D721Med (cell line): ENCODE data around the gene ZSCAN21.

ENCODE experiments used
- DNase-seq: peaks from one replicate; pipeline ENCODE4 v3.0.0; 2011; ENCODE audit warnings: low spot score; ENCODE audit not compliant: insufficient read length
- FAIRE-seq: peaks from 2 replicates; lab custom pipeline; 2011; peaks lifted over from hg19 to GRCh38; lab: Jason Lieb, UNC
- TF ChIP-seq, protein P1 (sequence below): IDR thresholded peaks from 2 replicates; pipeline ENCODE4 v1.5.1; 2012; ENCODE audit warnings: mild to moderate bottlenecking, control low read depth; ENCODE audit not compliant: insufficient read depth; ENCODE audit errors: missing control alignments

Gene ZSCAN21

GRCh38 chr7:100109521-100110163, 60.1 kb downstream of the ZSCAN21 start:
- TF ChIP-seq, protein P1, sequence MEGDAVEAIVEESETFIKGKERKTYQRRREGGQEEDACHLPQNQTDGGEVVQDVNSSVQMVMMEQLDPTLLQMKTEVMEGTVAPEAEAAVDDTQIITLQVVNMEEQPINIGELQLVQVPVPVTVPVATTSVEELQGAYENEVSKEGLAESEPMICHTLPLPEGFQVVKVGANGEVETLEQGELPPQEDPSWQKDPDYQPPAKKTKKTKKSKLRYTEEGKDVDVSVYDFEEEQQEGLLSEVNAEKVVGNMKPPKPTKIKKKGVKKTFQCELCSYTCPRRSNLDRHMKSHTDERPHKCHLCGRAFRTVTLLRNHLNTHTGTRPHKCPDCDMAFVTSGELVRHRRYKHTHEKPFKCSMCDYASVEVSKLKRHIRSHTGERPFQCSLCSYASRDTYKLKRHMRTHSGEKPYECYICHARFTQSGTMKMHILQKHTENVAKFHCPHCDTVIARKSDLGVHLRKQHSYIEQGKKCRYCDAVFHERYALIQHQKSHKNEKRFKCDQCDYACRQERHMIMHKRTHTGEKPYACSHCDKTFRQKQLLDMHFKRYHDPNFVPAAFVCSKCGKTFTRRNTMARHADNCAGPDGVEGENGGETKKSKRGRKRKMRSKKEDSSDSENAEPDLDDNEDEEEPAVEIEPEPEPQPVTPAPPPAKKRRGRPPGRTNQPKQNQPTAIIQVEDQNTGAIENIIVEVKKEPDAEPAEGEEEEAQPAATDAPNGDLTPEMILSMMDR, result no peak
- no peak for DNase-seq
- no peak for FAIRE-seq

DNA sequence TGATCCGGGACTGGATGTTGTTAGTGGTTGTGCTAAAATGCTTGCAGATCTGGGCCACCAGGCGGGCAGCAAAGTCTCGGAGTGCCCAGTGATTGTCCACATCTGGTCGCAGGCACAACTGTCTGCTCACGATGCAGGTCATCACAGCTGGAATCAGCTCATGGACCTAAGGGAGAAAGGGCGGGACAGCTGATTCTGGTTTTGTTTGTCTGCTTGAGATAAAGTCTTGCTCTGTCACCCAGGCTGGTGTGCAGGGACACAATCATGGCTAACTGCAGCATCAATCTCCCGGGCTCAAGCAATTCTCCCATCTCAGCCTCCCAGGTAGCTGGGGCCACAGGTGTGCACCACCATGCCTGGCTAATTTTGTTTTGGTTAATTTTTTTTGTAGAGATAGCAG, 61.6 kb downstream of the ZSCAN21 start:
- TF ChIP-seq, protein P1, result no peak
- FAIRE-seq (no peak), DNase-seq (no peak)

GRCh38 chr7:100111914-100112313, 62.3 kb downstream of the ZSCAN21 start:
- FAIRE-seq (no peak), DNase-seq (no peak)
- TF ChIP-seq, protein P1, result no peak
